DMS 273 (cell line): ENCODE results near the gene MEIOB.
"Not testable (repeated sequence)": the region's sequence is repeated elsewhere in the genome, so short reads cannot be mapped to it uniquely, and the experiment has no call there.

ENCODE experiments used
- DNase-seq: peaks from one replicate; lab custom pipeline; 2025; ENCODE audit not compliant: unreplicated experiment; lab: John Stamatoyannopoulos, UW

The MEIOB gene

GRCh38 chr16:1815461-1815860, 56.5 kb downstream of the MEIOB start:
- no peak for DNase-seq

GRCh38 chr16:1812732-1813163, 59.2 kb downstream of the MEIOB start:
- DNase-seq = peak; percentile 96

- no peak for DNase-seq
Measured at GRCh38 chr16:1810536-1810935, 61.4 kb downstream of the MEIOB start.

- DNase-seq = no peak
Measured at GRCh38 chr16:1810106-1810505, 61.9 kb downstream of the MEIOB start.

- no peak for DNase-seq
Measured at GRCh38 chr16:1809281-1809801, 62.6 kb downstream of the MEIOB start.

GRCh38 chr16:1808691-1809090, 63.3 kb downstream of the MEIOB start:
- DNase-seq = no peak

DNA sequence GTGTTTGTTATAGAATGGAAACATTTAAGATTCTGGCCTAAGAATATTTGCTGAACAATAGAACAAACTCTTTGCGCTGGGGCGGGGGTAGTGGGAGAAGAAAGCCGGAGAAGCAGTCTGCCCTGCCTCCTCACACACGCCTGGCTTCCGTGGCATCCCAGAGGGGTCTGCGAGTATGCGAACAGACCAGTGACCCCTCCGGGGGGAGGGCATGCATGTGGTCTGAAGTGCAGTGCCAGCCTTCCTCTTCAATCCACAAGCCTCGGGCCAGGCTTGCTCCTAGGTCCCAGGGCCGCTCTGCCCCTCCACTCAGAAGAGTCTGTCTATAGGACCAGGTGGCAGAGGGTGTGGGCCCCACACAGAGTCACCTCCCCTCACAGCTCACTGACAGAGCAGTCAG, 64.3 kb downstream of the MEIOB start:
- DNase-seq = no peak

DNA sequence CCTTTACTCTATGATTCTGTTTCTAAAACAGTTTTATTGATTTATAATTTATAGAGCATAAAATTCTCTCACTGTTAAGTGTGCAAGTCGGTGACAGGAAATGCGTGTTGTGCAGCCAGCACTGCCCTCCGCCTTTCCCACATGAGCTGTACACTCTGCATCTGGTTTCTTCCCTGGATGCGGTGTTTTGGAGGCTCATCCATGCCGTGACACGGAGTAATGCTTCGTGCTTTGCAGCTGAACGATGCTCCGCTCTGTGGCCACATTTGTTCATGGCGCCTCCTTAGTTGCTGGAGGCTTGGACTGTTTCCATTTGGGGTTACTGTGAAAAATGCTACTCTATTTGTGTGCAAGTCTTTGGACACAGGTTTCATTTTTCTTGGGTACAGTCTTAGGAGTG, 71.3 kb downstream of the MEIOB start:
- DNase-seq = no peak

DNA sequence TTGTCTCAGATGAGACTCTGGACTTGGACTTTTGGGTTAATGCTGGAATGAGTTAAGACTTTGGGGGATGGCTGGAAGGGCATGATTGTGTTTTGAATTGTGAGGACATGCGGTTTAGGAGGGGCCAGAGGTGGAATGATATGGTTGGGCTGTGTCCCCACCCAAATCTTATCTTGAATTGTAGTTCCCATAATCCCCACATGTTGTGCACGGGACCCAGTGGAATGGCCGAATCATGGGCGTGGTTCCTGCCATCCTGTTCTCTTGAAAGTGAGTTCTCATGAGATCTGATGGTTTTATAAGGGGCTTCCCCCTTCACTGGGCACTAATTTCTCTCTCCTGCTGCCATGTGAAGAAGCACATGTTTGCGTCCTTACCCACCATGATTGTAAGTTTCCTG, 72.7 kb downstream of the MEIOB start:
- not testable (repeated sequence) for DNase-seq

- DNase-seq = no peak
Measured at GRCh38 chr16:1794908-1795666, 76.9 kb downstream of the MEIOB start.

DNA sequence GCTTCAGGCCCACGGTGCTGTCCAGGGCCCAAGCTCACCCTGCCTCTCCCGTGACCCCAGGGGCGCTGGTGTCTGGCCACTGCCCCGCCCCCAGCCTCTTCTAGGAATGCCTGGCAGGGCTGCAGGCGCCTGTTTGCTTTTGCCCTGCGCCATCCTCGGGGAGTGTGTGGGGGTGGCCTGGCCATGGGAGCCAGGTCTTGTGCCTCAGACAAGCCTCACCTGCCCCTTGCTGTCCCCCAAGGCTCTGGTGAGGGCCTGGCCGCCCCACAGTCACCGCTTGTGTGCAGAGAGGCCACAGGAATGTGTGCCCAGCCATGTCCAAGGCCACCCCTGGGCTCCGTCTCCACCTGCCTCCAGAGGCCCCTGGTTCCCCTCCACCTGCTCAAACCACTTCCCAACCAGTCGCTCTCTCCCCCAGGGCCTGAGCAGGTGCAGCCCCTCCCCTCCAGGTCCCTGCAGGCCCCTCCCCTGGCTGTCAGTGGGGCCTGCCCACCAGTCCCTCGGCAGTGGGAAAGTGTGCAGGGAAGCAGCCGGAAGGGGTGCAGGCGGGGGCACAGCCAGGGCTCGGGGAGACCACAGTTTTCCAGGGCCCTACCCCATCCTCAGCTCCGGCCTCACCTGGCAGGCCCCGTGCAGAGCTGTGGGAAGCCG, 77.6 kb downstream of the MEIOB start:
- no peak for DNase-seq

- no peak for DNase-seq
Measured at GRCh38 chr16:1793578-1794220, 78.3 kb downstream of the MEIOB start, which contains the start of gene IGFALS. Gene IGFALS, minus strand, starts transcription at chr16:1793705. Its CDS starts 53 bp downstream, at chr16:1793652.

GRCh38 chr16:1792836-1793577, 79.0 kb downstream of the MEIOB start:
- no peak for DNase-seq

DNA sequence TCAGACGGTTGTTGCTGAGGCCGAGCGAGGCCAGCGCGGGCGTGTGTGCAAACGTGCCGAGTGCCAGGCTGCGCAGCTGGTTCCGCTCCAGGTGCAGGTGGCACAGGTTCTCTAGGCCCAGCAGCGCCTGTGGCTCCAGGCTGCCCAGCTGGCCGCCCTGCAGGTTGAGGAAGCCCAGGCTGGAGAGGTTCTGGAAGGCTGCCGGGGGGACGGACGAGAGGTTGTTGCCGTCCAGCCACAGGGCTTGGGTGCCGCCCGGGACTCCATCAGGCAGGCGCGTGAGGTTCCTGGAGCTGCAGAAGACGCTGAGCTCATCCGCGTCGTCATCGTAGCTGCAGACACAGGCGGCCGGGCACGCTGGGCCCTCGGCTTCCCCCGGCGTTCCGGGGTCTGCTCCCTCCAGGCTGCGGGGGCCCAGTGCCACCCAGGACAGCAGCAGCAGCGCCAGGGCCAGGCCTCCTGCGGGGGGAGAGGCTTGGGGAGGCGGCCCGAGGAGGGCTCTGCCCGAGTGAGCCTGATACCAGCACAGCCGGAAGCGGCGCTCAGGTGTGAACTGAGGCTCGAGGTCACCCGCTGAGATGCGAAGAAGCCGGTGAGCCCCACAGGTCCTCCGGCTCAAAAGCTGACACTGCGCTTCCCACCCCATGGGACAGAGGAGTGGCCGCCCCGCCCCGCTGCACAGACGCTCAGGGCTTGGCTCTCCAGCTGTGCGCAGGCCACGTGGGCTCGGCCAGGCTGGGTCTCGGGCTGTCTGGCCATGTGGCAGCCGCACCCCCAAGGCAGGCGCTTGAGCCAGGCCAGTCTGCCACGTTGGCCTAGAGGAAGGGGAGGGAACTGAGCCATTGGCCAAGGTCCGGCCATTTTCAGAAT, 79.8 kb downstream of the MEIOB start:
- DNase-seq = no peak

GRCh38 chr16:1791256-1791942, 80.6 kb downstream of the MEIOB start:
- DNase-seq = no peak

GRCh38 chr16:1790611-1791255, 81.2 kb downstream of the MEIOB start:
- no peak for DNase-seq

- no peak for DNase-seq
Measured at GRCh38 chr16:1790261-1790610, 81.7 kb downstream of the MEIOB start.

- DNase-seq = no peak
Measured at GRCh38 chr16:1789643-1790045, 82.3 kb downstream of the MEIOB start.

GRCh38 chr16:1788708-1789100, 83.3 kb downstream of the MEIOB start:
- DNase-seq = no peak
